Right lobe of liver (tissue), 6 donors: ENCODE measurements around the gene POMT1. TPM values are rescaled to one million over a fixed set of nuclear protein-coding genes. Genes with fewer than 3 reads are reported as not detected.
"Not testable (repeated sequence)": the region's sequence is repeated elsewhere in the genome, so short reads cannot be mapped to it uniquely, and the experiment has no call there.

Experiments used
- ATAC-seq, 4 donors: fragments of 200-7000 bp; cut with Tn5 transposase; one replicate each; pipeline ENCODE4 v1.9.1; 2020; ENCODE audit warnings: mild to moderate bottlenecking in 4 of 4, moderate library complexity in 4 of 4
- DNase-seq, 3 donors: peaks; one replicate each; pipeline ENCODE4 v3.0.0-alpha.2; 2020
- H3K27ac ChIP-seq, 3 donors: fragments of 200-600 bp; one replicate each; pipeline ENCODE4 v1.8.0; 2022
- H3K27me3 ChIP-seq, 2 donors: fragments of 200-600 bp; one replicate each; pipeline ENCODE4 v1.8.0; 2022
- H3K36me3 ChIP-seq, 4 donors: fragments of 200-600 bp; sonication (generic) in 1 of 4; one replicate each; pipeline versions ENCODE4 v1.5.1 to v1.8.0; 2017 to 2022; ENCODE audit warnings: control low read depth in 1 of 4
- H3K4me1 ChIP-seq, 4 donors: fragments of 200-600 bp; sonication (generic) in 1 of 4; one replicate each; pipeline versions ENCODE4 v1.5.1 to v1.8.0; 2017 to 2022; ENCODE audit warnings: control low read depth in 1 of 4
- H3K4me3 ChIP-seq, 3 donors: fragments of 200-600 bp; one replicate each; pipeline ENCODE4 v1.8.0; 2022
- H3K9me3 ChIP-seq, 4 donors: fragments of 200-600 bp; sonication (generic) in 1 of 4; one replicate each; pipeline versions ENCODE4 v1.5.1 to v1.8.0; 2017 to 2022; ENCODE audit warnings: control low read depth in 1 of 4
- CTCF ChIP-seq, 4 donors: fragments of 200-600 bp in 3 of 4; fragments of 450-650 bp in 1 of 4; IDR thresholded peaks; one replicate each; pipeline versions ENCODE4 v1.5.1 to v1.8.0; 2016 to 2022; ENCODE audit warnings: antibody characterized with exemption in 4 of 4, mild to moderate bottlenecking in 2 of 4
- POLR2A ChIP-seq: fragments of 450-650 bp; IDR thresholded peaks from one replicate; pipeline ENCODE4 v1.6.1; 2017; ENCODE audit warnings: antibody characterized with exemption, mild to moderate bottlenecking
- WGBS: methylation state at CpG from one replicate; pipeline ENCODE4 v1.1.6; 2018; ENCODE audit warnings: low coverage, low lambda C conversion rate; ENCODE audit not compliant: insufficient coverage; ENCODE audit errors: missing lambda C conversion rate; 5-methylcytosine and 5-hydroxymethylcytosine counted together
- intact Hi-C, 2 donors: fragments of 100-400 bp; cut with DNase I; formaldehyde crosslinking; loops; one replicate each; pipeline versions ENCODE4 v1.11.2 to v1.14.1; 2022
- total RNA-seq, 6 experiments: library from RNA; depleted of rRNA in 2 of 6; stranded (reverse); fragments of >200 nt in 2 of 6; fragmentation: NEBNext Ultra II Directional in 3 of 6; extraction: Animal tissue kit (Norgen Biotek cat#: 25700) in 3 of 6; gene quantifications; one replicate each; pipeline versions ENCODE4 v1.1.0 to v1.2.4, GENCODE V29; 2016 to 2023
- donor health status: DM: no; HTN: yes; CAD: no.
- donor health status: DM: no; HTN: no; CAD: no.
- donor health status: DM: no; HTN: no; CAD: no.
- donor health status: DM: no; HTN: yes; CAD: no.
- donor health status: DM: no; HTN: yes; CAD: no.

The POMT1 gene
- total RNA-seq, 6 experiments from 2014 or later, result 14.3 to 17.7 (median 15.7) TPM

GRCh38 chr9:131546336-131547084 is 43.8 kb downstream of the POMT1 start:
- DNase-seq (peak in 1 of 3 donors; percentile 52), ATAC-seq (peak; percentile 12 to 50 (median 23))
- H3K4me3 ChIP-seq, result peak overlapping the region; percentile 21 to 55 (median 55)
- peaks cover 0 to 5% (median 0%) of the 10 kb centered on the region in 4 donors for H3K9me3 ChIP-seq
- 9% methylated on average over 14 of the region's 49 CpGs for WGBS
- H3K27me3 ChIP-seq, result no peaks in the 10 kb centered on the region
- intact Hi-C loops, result no loop called here
- no peaks in the 10 kb centered on the region for H3K36me3 ChIP-seq
- H3K27ac ChIP-seq, result no peak overlapping the region
- TF ChIP-seq CTCF (IDR thresholded peaks at IDR 0.05), result no peak
- TF ChIP-seq POLR2A, result no peak
- H3K4me1 ChIP-seq, result peaks cover 0 to 14% (median 0%) of the 10 kb centered on the region in 4 donors

- ATAC-seq, H3K27me3 ChIP-seq, H3K9me3 ChIP-seq, H3K36me3 ChIP-seq, H3K27ac ChIP-seq, DNase-seq, H3K4me3 ChIP-seq, intact Hi-C loops: not testable (repeated sequence)
- H3K4me1 ChIP-seq, result peaks cover 0 to 14% (median 0%) of the 10 kb centered on the region in 4 donors
- 86% methylated on average over 5 of the region's 10 CpGs for WGBS
Measured at GRCh38 chr9:131549186-131549585, 46.5 kb downstream of the POMT1 start.

- 76% methylated on average over 8 of the region's 8 CpGs for WGBS
- intact Hi-C loops, ATAC-seq, H3K27me3 ChIP-seq, H3K27ac ChIP-seq, H3K36me3 ChIP-seq, DNase-seq, H3K9me3 ChIP-seq, H3K4me3 ChIP-seq: not testable (repeated sequence)
- peaks cover 0 to 14% (median 0%) of the 10 kb centered on the region in 4 donors for H3K4me1 ChIP-seq
Measured at GRCh38 chr9:131550465-131550864, 47.7 kb downstream of the POMT1 start.

- intact Hi-C loops, result no loop called here
- no peak for ATAC-seq
- DNase-seq, result no peak
Measured at GRCh38 chr9:131552030-131552429, 49.3 kb downstream of the POMT1 start.

GRCh38 chr9:131554087-131554842 is 51.5 kb downstream of the POMT1 start:
- TF ChIP-seq POLR2A, result no peak
- TF ChIP-seq CTCF (IDR thresholded peaks at IDR 0.05), result no peak
- intact Hi-C loops, result no loop called here
- Histone ChIP-seq H3K27me3 (no peaks in the 10 kb centered on the region), H3K9me3 (no peaks in the 10 kb centered on the region), H3K36me3 (no peaks in the 10 kb centered on the region), H3K4me1 (no peaks in the 10 kb centered on the region), H3K27ac (no peak overlapping the region), H3K4me3 (no peak overlapping the region)
- DNase-seq (no peak), ATAC-seq (no peak)
- 77% methylated on average over 4 of the region's 60 CpGs for WGBS

More at GRCh38 chr9:131552030-131552429, 49.3 kb downstream of the POMT1 start:
- WGBS, result 86% methylated on average over 4 of the region's 6 CpGs
- TF ChIP-seq POLR2A (no peak), CTCF (IDR thresholded peaks at IDR 0.05) (no peak)
- no peak overlapping the region for H3K4me3 ChIP-seq
- H3K4me1 ChIP-seq, result peaks cover 0 to under 1% (median 0%) of the 10 kb centered on the region in 4 donors
- no peaks in the 10 kb centered on the region for H3K27me3 ChIP-seq
- H3K9me3 ChIP-seq, result no peaks in the 10 kb centered on the region
- H3K36me3 ChIP-seq, result no peaks in the 10 kb centered on the region
- no peak overlapping the region for H3K27ac ChIP-seq
